HG03565 (cell line): Measurements from ENCODE around the gene CDC42BPG.
A peak's percentile ranks its signal among the peaks of the same experiment; 100 is the strongest.

ENCODE experiments used
- ATAC-seq: cut with Tn5 transposase; IDR thresholded peaks from one replicate; pipeline ENCODE4 v1.9.1; 2021; ENCODE audit warnings: mild to moderate bottlenecking, moderate library complexity; ENCODE audit not compliant: unreplicated experiment

The CDC42BPG gene

DNA sequence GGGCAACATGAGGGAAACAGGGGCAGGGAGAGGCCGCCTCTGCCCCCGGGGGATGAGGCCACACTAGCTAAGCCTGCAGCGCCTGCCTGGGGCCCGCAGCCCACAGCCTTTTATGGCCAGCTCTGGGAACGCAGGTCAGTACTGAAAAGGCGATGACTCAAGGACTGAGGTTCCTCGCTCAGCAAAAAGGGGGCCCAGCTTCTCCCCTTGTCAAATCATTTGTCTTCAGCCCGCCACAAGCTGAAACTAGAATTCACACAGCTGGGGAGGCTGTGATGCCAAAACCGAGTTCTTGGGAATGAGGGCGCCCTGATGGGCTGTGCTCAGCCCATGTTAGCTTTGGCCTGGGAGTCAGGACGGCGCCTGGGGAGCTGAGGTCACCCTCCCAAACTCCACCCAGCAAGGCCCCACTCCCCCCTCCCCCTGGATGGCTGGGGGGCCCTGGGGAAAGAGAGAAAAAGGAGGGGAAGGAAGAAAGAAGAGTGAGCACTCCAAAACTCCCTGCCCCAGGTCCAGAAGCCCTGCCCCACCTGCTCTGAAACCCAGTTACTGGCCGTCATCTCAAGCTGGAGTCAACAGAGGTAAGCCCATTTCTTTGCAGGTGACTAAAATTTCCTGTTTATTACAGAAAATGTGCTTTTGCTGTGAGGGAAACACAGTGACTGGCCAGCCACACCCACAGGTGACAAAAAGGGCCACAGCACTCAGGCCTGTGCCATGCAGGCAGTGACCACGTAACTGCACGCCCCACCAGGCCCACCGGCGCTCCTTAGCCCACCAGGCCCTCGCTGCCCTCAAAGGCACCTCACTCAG, 20.2 kb upstream of the CDC42BPG start:
- peak; percentile 12 for ATAC-seq

GRCh38 chr11:64864135-64864472, 19.7 kb upstream of the CDC42BPG start:
- no peak for ATAC-seq

- no peak for ATAC-seq
These were observed 19.1 kb upstream of the CDC42BPG start for GRCh38 chr11:64863391-64864060.

GRCh38 chr11:64862987-64863390, 18.5 kb upstream of the CDC42BPG start:
- no peak for ATAC-seq

- ATAC-seq: no peak
These were observed 16.9 kb upstream of the CDC42BPG start for GRCh38 chr11:64861227-64861975.

- ATAC-seq: peak; percentile 68
These were observed 15.3 kb upstream of the CDC42BPG start for GRCh38 chr11:64859542-64860414.

DNA sequence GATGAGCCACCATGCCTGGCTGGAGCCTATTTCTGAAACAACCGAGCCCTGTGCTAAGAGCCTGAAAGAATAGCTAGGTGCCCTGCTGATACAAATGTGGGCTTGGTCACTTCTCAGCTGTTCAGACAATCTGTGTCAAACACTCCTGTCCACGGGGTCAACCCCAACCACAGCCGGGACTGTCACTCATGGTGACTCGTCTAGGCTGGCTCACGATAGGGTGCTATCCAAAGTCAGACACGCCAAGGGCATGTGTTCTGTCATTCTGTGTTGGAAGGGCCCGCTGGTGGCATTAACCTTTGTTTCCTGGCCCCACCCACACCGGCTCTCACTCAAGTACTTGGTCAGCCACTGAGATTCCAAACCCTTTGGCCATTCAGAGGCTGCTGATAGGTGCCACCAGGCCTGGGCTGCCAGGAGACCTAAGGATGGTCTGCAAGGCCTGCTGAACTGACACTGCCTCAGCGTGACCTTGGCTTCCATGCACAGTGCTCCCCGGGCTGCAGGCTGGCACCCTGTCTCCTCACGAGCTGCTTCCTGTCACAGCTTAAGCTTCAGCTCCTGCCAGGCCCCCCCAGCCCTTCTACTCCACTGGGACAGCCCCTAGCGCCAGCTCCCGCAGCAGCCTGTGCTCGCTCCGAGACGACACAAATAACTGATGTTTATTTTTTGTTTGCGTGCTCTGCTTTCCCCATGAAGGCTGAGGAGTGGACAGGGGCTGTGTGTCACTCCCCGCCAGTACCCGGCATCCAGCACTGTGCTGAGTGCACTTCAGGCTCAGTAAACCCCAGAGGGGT, 14.2 kb upstream of the CDC42BPG start:
- no peak for ATAC-seq

DNA sequence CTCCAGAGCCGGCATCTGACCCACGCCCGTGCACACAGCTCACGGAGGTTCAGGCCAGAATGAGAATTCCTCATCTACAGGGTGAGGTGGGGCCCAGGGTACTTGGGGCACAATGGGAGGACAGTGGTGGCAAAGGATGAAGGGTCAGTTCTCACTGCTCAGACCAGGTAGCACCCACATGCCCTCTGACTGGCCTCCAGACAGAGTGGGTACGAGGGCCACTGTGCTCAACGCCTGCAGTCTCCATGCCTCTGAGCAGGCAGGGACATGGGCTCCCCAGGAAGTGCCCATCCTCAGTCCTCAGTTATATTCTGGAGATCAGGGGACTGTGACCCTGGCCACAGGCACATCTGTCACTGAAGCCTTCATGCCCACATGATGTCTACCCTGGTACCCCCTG, 13.0 kb upstream of the CDC42BPG start:
- no peak for ATAC-seq

GRCh38 chr11:64856382-64857227, 12.2 kb upstream of the CDC42BPG start:
- no peak for ATAC-seq

GRCh38 chr11:64855596-64856304, 11.3 kb upstream of the CDC42BPG start:
- no peak for ATAC-seq

- no peak for ATAC-seq
These were observed 10.4 kb upstream of the CDC42BPG start for GRCh38 chr11:64854534-64855502.

GRCh38 chr11:64854157-64854533, 9.7 kb upstream of the CDC42BPG start:
- no peak for ATAC-seq

GRCh38 chr11:64853709-64854108, 9.3 kb upstream of the CDC42BPG start:
- ATAC-seq: no peak

- no peak for ATAC-seq
These were observed 8.5 kb upstream of the CDC42BPG start for GRCh38 chr11:64852804-64853509.

GRCh38 chr11:64851831-64852351, 7.4 kb upstream of the CDC42BPG start:
- ATAC-seq: no peak

DNA sequence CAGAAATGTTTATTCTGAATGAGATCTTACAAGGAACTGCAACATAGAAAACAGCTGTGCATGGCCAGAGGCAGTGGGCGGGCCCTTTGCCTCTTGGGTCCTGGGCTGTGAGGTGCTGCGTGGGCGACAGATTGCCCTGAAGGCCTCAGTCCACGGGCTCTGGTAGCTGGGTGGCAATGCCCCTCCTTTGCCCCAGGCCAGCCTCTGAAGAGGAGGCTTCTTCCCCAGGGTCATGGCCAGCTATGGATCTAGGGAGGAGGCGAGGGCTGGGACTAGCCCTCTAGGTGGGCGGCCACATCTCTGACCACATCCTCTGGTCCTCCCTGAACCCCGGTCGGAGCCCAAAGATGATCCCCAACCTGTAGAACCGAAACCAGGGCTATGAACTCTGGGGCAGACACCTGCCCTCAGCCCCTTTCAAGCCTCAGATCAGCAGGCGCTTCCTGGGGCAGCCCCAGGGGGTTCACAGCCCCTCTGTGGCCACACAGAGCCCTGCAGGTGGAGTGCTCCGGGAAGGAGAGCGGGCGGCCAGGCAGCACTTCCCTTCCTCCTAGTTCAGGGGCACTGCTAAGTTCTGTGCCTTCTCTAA, 6.6 kb upstream of the CDC42BPG start:
- ATAC-seq: peak; percentile 68
